ENCODE data around the gene HELZ2.
"Not testable (repeated sequence)": the region's sequence is repeated elsewhere in the genome, so short reads cannot be mapped to it uniquely, and the experiment has no call there.

Gene HELZ2

GRCh38 chr20:63578224-63579016 is 4.4 kb upstream of the HELZ2 start:
- no peak for DNase-seq

- DNase-seq = no peak
Measured at GRCh38 chr20:63577317-63577894, 3.4 kb upstream of the HELZ2 start.

- DNase-seq = no peak
Measured at GRCh38 chr20:63576311-63576710, 2.3 kb upstream of the HELZ2 start.

- DNase-seq = no peak
Measured at GRCh38 chr20:63574829-63575743, 1.0 kb upstream of the HELZ2 start.

GRCh38 chr20:63573647-63574131 is 350 bp downstream of the HELZ2 start:
- DNase-seq = no peak

GRCh38 chr20:63572788-63573646 is 1.0 kb downstream of the HELZ2 start:
- DNase-seq = no peak

- no peak for DNase-seq
Measured at GRCh38 chr20:63572071-63572787, 1.8 kb downstream of the HELZ2 start.

- not testable (repeated sequence) for DNase-seq
Measured at GRCh38 chr20:63571087-63571478, 3.0 kb downstream of the HELZ2 start.

- no peak for DNase-seq
Measured at GRCh38 chr20:63570281-63571086, 3.6 kb downstream of the HELZ2 start.

- no peak for DNase-seq
Measured at GRCh38 chr20:63568986-63569949, 4.8 kb downstream of the HELZ2 start.

- DNase-seq = no peak
Measured at GRCh38 chr20:63568170-63568981, 5.7 kb downstream of the HELZ2 start.

GRCh38 chr20:63567386-63568169 is 6.5 kb downstream of the HELZ2 start:
- DNase-seq = no peak

- DNase-seq = no peak
Measured at GRCh38 chr20:63567136-63567385, 7.0 kb downstream of the HELZ2 start.

- DNase-seq = no peak
Measured at GRCh38 chr20:63566395-63567135, 7.5 kb downstream of the HELZ2 start.

- DNase-seq = no peak
Measured at GRCh38 chr20:63565699-63566335, 8.2 kb downstream of the HELZ2 start.

GRCh38 chr20:63565021-63565698 is 8.9 kb downstream of the HELZ2 start:
- no peak for DNase-seq
